ENCODE results near the gene CACNA1D.

Gene CACNA1D

DNA sequence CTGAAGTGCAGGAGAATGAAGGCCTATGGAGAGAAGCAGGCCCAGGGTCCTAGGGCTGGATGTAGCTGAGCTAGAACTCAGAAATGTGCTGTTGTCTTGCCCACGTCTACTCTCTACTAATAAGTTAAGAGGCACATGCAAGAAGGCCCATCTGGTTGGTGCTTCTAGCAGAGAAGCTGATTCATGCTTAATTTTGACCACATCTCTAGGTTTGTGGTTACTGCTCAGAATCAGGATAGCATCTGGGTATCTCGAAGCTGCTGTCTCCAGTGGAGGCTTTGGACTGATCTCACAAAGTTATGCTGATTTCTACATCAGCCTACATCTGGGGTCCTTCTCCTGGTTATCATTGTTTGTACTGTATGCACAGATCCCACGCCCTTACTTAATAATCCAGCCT is 87.3 kb downstream of the CACNA1D start:
- DNase-seq, result no peak

DNA sequence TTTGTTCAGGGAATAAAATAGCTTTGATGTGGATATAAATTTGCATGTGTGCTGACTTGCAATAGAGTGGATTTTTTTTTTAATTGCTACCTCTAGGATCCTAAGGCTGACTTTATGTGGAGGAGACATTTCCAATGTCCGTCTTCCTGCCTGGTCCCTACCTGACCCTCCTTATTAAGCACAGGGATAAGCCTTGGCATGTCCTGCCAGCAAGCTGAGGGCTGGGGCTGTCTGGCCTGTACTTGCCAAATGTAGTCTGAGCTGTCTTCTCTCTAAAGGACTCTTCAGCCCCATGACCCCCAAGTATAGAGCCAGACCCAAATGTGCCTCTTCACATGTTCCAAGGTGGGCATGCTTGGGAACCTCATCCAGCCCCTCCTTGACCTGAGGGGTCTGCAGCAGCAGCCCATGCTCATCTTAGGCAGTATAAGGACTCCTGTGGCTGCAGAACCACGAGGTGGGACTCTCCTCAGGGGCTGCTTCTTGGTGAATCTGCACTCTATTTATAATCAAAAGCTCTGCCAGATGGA is 88.8 kb downstream of the CACNA1D start:
- no peak for DNase-seq

GRCh38 chr3:53585049-53585448 is 90.6 kb downstream of the CACNA1D start:
- no peak for DNase-seq

DNA sequence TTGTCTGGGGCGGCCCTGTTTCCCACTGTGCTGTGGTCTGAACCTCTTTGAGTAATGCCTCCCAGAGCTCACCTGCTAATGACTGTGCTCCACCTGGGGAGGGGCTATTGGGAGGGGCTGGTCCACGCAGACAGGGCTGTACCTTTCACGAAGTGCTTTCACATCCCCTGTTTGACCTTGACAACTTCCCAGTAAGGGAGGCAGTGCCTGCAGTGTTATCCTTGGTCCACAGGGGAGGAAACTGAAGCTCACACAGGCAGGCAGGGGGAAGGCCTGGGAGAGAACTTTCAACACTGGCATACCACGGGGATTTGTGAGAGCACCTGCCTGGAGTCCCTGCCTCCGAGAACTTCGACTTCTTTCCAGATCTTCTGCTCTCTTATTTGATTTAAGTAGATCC is 91.2 kb downstream of the CACNA1D start:
- no peak for DNase-seq

GRCh38 chr3:53588122-53588521 is 93.7 kb downstream of the CACNA1D start:
- DNase-seq, result no peak

DNA sequence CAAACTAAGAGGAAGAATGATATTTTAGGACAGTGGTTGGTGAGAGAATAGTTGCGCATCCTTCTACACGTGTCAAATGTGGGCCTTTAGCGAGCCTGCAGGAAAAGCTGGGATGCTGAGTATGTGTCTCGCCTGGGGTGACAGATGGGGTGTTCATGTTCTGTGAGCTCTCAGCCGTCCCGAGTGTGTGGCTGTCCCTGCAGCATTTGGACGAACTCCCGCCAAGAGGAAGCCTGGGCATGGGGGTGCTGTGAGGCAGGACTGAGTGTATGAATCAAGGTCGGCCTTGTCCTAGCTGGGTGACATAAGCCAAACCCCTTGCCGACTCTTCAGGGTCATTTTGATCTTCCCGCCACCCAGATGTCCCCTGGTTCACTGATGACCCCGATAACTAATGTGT is 94.8 kb downstream of the CACNA1D start:
- DNase-seq, result no peak

- DNase-seq, result no peak
Observed at GRCh38 chr3:53589806-53590205, 95.4 kb downstream of the CACNA1D start.

- DNase-seq, result no peak
Observed at GRCh38 chr3:53590606-53591005, 96.2 kb downstream of the CACNA1D start.

DNA sequence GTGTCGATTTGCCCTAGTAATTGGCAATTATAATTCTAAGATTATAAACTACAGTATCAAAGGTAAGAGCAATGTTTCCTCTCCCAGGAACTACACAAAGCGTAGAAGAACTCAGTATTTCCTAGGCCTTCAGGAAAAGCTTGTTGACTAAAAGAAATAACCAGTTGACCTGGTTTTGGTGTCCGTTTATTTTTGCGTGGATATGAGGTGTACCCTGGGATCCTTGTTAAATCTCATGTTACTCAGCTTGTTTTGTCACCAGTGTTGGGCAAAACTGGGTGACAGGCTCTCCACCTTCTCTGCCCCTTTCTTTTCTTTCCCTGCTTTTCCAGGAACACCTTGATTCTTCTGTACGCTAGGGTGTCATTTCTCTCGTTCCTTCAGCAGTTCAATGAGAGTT is 97.2 kb downstream of the CACNA1D start:
- no peak for DNase-seq

DNA sequence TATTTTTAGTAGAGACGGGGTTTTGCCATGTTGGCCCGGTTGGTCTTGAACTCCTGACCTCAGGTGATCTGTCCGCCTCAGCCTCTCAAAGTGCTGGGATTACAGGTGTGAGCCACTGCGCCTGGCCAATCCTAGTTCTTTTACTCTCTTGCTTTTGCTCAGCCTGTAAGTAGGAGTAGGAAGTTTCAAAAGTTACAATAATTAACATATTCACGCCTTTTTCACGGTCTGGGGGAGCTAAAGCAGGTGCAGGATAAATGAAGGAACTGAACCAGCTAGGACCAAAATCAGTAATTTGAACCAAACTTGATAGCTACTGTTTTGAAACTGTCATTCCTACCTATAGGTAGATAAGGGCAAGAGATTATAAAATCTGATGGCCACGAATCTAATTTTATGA is 98.5 kb downstream of the CACNA1D start:
- DNase-seq, result no peak

- no peak for DNase-seq
Observed at GRCh38 chr3:53593611-53594010, 99.2 kb downstream of the CACNA1D start.

- peak; percentile 3 for DNase-seq
Observed at GRCh38 chr3:53594276-53594675, 99.9 kb downstream of the CACNA1D start.

DNA sequence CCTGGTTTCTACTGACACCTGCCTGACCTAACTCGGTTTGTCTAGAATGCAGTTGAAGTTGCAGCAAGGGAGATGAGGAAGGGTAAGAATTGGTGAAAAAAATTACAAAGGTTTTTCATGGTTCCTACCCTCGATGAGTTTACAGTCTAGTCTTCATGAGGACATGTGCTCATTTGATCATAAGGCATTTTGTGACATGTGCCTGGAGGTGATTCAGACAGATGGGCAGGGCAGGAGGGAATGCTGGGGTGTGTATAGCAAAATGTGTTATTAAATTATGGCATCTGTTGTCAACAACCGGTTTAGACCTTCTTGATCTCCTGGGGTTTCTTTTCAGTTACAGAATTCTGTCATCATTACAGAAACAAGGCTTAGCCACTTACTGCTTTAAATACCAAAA is 101.2 kb downstream of the CACNA1D start:
- no peak for DNase-seq

DNA sequence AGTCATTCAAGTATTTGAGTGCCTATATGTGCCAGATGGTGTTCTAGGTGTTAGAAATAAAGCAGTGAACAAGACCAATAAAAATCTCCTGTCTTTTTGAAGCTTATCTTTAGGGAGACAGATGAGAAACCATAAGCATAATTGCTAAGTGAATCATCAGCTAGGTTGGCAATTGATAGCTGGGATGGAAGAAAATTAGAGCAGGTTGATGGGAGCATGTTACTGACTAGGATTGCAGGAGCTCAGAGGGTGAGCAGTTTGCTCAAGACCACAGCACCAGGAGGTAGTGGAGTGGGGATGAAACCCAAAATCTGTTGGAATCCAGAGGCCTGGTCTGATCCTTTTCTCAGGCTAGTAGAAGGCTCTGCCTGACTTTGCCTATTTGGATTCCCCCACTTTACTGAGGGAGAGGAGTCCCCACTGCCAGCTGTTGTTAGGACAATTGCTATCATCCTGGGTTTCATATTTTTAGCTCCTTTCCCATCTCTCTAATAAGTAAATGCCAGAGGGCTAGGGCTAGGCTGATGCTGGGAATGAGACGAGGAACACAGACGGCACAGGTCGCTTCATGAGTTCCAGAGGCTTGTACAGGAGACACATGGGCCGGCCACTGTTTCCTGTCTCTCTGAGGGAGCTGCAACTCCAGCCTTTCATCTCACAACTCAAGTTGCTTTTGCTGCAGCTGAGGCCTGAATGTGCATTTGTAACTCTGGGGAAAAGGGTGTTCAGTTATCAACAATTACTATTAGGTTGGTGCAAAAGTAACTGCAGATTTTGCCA is 102.9 kb downstream of the CACNA1D start:
- DNase-seq, result no peak

- DNase-seq, result no peak
Observed at GRCh38 chr3:53599771-53600170, 105.4 kb downstream of the CACNA1D start.

GRCh38 chr3:53602866-53603265 is 108.5 kb downstream of the CACNA1D start:
- no peak for DNase-seq

- DNase-seq, result no peak
Observed at GRCh38 chr3:53604232-53604631, 109.8 kb downstream of the CACNA1D start.

- DNase-seq, result no peak
Observed at GRCh38 chr3:53606793-53607192, 112.4 kb downstream of the CACNA1D start.

DNA sequence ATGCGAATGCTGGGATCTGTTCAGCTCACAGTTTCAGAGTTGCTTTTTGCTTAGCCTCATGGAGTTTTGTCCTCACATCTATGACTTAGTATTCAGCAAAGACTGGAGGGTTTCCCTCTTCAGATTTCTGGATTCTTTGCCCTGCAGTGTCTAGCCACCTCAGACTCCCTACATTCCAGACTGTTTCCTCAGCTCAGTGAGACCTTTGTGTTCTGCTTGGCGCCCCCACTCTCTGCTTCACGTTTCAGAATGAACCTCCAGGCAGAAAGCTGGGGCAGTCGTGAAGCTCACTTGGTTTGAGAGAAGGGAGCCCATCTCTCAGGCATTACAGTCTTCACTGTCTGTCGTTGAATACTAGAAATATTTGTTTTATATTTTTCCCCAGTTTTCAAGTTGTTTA is 118.1 kb downstream of the CACNA1D start:
- no peak for DNase-seq

DNA sequence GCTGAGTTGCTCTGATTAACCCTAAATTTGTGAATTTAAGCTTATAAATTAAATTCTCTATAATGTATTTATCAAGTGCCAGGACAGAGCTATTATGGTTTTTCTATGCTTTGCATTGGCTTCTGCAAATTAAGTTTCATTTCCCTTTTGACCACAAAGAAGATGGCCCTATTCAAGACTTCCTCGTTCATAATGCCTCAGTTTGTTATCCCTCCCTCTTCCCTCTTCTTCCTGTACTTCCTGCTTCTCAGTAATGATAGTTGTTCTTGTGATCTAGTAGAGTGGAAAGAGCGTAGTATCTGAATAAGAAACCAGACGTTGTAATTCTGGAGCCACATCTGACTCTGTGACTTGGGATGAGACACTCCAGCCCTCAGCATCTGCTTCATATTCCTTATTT is 118.7 kb downstream of the CACNA1D start:
- DNase-seq, result no peak

DNA sequence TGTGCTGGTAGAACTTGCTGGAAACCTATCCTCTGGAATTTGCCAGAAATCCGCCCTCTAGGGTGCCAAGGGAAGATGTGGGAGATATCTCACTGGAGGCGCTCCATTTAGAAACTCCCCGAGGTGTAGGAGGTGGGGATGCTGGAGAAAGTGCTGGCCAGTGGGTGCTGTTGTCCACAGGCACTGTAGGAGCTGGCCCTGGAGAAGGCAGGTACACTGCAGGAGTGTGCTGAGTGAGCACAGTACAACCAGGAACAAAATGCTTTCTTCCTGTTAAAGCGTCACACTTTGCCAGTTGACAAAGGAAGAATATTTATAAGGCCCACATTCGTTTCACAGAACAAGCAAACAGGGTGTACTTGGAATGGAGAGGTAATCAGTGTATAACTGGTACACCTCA is 119.9 kb downstream of the CACNA1D start:
- no peak for DNase-seq

DNA sequence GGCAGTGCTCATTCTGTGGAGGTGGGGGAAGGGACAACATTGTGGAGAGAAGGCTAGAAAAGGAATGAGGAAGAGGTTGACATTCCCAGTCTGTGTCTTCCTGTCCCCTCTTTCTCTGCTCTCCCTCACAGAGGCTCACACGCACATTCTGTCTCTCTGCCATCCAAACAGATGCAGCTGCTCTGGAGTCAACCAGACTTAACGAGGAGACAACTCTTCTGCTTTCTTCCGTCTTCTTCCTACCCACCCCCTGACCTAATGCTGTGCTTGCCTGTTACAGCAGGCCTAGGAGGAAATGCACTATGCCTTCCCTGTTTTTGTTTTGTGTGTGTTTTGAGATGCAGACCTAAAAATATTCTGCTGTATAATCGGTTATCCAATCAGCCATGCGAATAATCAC is 121.9 kb downstream of the CACNA1D start:
- DNase-seq, result no peak

DNA sequence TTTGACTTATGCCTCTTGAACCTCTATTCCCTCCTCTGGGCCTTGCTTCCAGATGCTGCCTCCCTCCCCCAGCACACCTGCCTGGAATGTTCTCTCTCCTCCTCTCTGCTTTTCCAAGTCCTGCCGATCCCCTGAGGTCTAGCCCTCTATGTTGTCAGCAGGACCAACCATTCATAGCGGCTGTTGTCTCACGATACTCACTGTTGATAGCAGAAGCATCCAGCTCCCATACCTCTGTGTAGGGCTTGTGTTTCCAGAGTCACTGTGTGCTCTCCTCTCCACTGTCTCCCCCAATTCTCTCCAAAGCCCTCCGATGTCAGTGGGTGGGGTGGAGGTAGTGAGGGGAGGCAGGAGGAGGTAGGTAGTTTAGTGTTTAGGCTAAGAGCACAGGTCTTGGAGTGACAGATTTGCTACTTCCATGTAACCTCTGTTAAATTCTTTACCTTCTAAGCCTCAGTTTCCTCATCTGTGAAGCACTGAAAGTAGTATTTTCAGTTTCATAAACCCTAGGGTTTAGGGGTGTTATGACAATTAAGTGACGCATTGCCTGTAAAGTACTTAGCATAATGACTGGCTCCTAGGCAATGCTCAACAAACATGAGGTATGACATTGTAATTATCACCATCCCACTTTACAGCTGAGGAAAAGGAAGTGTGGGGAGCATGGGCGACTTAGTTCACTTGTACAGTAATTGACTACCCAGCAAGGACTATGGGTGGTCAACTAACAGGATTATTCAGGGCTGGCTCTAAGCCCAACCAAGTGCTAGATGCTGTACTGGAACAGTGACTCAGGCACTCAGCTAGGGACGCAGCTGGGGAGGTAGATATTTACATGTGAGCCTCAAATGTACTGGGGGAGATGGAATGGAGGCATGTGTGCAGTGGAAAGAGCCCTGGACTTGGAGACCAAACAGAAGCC is 122.8 kb downstream of the CACNA1D start:
- no peak for DNase-seq

Measured in NCI-H510A treated with DMSO at 0.1 percent for 48 hours (cell line).